HG02798 (cell line): ENCODE data around the gene CFAP91.

Experiments
- ATAC-seq: cut with Tn5 transposase; IDR thresholded peaks from one replicate; pipeline ENCODE4 v1.9.1; 2021; ENCODE audit warnings: mild to moderate bottlenecking; ENCODE audit not compliant: unreplicated experiment, poor library complexity

CFAP91 gene

GRCh38 chr3:119733812-119734211, 31.0 kb downstream of the CFAP91 start:
- ATAC-seq: no peak

GRCh38 chr3:119738741-119739140, 35.9 kb downstream of the CFAP91 start:
- no peak for ATAC-seq

- ATAC-seq: no peak
Observed at GRCh38 chr3:119741657-119742590, 39.1 kb downstream of the CFAP91 start.

- no peak for ATAC-seq
Observed at GRCh38 chr3:119743921-119744320, 41.1 kb downstream of the CFAP91 start.

GRCh38 chr3:119745942-119746341, 43.1 kb downstream of the CFAP91 start:
- peak; percentile 68 for ATAC-seq

GRCh38 chr3:119746423-119746822, 43.6 kb downstream of the CFAP91 start:
- no peak for ATAC-seq

- no peak for ATAC-seq
Observed at GRCh38 chr3:119747357-119747756, 44.5 kb downstream of the CFAP91 start.

GRCh38 chr3:119748991-119749390, 46.2 kb downstream of the CFAP91 start:
- ATAC-seq: no peak

- no peak for ATAC-seq
Observed at GRCh38 chr3:119751423-119751822, 48.6 kb downstream of the CFAP91 start.
